ENCODE measurements around the gene ATP5MK.
"Not testable (repeated sequence)": the region's sequence is repeated elsewhere in the genome, so short reads cannot be mapped to it uniquely, and the experiment has no call there.

Gene ATP5MK

GRCh38 chr10:103355906-103356599 lies 40.2 kb downstream of the ATP5MK start:
- H3K27me3 ChIP-seq = no peaks in the 10 kb centered on the region

GRCh38 chr10:103354567-103354966 lies 41.7 kb downstream of the ATP5MK start:
- not testable (repeated sequence) for H3K9me3 ChIP-seq; H3K27me3 ChIP-seq; H3K4me1 ChIP-seq; H3K36me3 ChIP-seq; DNase-seq; H3K4me3 ChIP-seq (ENCODE audit: low read depth, low read length)

More at GRCh38 chr10:103355906-103356599, 40.2 kb downstream of the ATP5MK start:
- no peak for TF ChIP-seq CTCF (IDR thresholded peaks at IDR 0.05; ENCODE audit: low read depth, low read length)
- Histone ChIP-seq H3K4me3 (ENCODE audit: low read depth, low read length) (no peak overlapping the region), H3K36me3 (no peaks in the 10 kb centered on the region), H3K4me1 (no peaks in the 10 kb centered on the region), H3K9me3 (no peaks in the 10 kb centered on the region)
- DNase-seq = no peak

GRCh38 chr10:103353281-103353680 lies 43.0 kb downstream of the ATP5MK start:
- TF ChIP-seq CTCF (IDR thresholded peaks at IDR 0.05; ENCODE audit: low read depth, low read length) = 0 out of 2 replicates have a peak, but pooled peaks have one; percentile 6
- Histone ChIP-seq H3K36me3 (peaks cover 6% of the 10 kb centered on the region), H3K9me3 (no peaks in the 10 kb centered on the region), H3K4me3 (ENCODE audit: low read depth, low read length) (no peak overlapping the region), H3K4me1 (no peaks in the 10 kb centered on the region), H3K27me3 (no peaks in the 10 kb centered on the region)
- DNase-seq = no peak

GRCh38 chr10:103350517-103351260 lies 45.6 kb downstream of the ATP5MK start, which contains the start of gene PCGF6:
TSS of gene PCGF6 (minus strand) at chr10:103351140. CDS start at chr10:103351066, 74 bp downstream.
- Histone ChIP-seq H3K4me3 (ENCODE audit: low read depth, low read length) (peak within 1 kb of the TSS; percentile 81), H3K27me3 (no peaks in the 10 kb centered on the region), H3K36me3 (peaks cover 30% of the 10 kb centered on the region), H3K9me3 (no peaks in the 10 kb centered on the region), H3K4me1 (no peaks in the 10 kb centered on the region)
- no peak for TF ChIP-seq CTCF (IDR thresholded peaks at IDR 0.05; ENCODE audit: low read depth, low read length)
- peak; percentile 92 for DNase-seq

GRCh38 chr10:103350175-103350516 lies 46.1 kb downstream of the ATP5MK start:
- H3K36me3 ChIP-seq = peaks cover 35% of the 10 kb centered on the region
- H3K4me1 ChIP-seq = no peaks in the 10 kb centered on the region
- no peaks in the 10 kb centered on the region for H3K27me3 ChIP-seq
- H3K9me3 ChIP-seq = no peaks in the 10 kb centered on the region
- no peak for DNase-seq
- TF ChIP-seq CTCF (IDR thresholded peaks at IDR 0.05; ENCODE audit: low read depth, low read length) = no peak
- peak overlapping the region; percentile 81 for H3K4me3 ChIP-seq (ENCODE audit: low read depth, low read length)
